NCI-H345 treated with DMSO at 0.1 percent for 48 hours (cell line): Measurements from ENCODE around the gene COL4A2.

Experiments
- DNase-seq: peaks from one replicate; lab custom pipeline; 2025; ENCODE audit not compliant: unreplicated experiment; lab: John Stamatoyannopoulos, UW

COL4A2 gene

DNA sequence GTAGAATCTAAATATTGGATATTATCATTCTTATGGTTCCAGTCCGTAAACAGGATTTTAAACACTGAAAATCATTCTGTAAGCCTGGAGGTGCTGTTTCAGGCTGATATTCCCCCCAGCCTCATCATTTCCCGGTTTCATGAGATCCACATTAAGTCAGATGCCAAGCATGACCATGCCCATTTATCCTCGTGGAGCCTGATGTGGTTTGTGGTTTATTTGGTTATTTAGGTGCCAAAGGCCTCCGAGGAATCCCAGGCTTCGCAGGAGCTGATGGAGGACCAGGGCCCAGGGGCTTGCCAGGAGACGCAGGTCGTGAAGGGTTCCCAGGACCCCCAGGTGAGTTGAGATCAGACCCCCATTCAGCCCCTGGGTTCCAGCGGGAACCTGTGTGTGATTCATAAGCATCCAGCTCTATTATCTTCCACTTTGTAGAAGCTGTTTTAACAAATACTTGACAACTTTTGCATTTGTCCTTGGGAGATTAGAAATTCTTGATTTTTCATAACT is 162.0 kb downstream of the COL4A2 start:
- no peak for DNase-seq

GRCh38 chr13:110469597-110469996 is 162.5 kb downstream of the COL4A2 start:
- no peak for DNase-seq

- no peak for DNase-seq
Measured at GRCh38 chr13:110470272-110471009, 163.4 kb downstream of the COL4A2 start.

- no peak for DNase-seq
Measured at GRCh38 chr13:110471156-110471832, 164.2 kb downstream of the COL4A2 start.

GRCh38 chr13:110471833-110472162 is 164.7 kb downstream of the COL4A2 start:
- DNase-seq, result no peak

DNA sequence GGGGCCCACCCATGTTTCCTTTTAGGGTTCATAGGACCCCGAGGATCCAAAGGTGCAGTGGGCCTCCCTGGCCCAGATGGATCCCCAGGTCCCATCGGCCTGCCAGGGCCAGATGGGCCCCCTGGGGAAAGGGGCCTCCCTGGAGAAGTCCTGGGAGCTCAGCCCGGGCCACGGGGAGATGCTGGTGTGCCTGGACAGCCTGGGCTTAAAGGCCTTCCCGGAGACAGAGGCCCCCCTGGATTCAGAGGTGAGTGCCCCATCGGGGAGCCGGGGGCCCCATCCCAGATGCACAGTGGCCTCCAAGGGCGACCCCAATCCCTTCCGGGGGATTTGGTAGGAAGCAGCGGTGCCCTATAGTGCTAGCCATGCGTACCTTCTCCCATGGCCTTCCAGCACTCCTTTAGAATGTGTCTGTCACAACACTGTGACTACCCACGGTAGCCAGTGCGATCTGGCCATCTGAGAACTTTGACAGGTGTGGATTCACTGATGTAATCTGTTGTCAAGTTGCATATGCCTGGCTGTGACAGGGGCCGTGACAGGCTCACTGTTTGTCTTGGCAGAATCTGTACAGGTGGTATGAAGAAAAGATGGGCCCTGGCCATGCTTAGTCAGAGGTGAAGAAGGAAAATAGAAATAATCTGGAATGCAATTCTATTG is 165.9 kb downstream of the COL4A2 start:
- DNase-seq, result no peak

DNA sequence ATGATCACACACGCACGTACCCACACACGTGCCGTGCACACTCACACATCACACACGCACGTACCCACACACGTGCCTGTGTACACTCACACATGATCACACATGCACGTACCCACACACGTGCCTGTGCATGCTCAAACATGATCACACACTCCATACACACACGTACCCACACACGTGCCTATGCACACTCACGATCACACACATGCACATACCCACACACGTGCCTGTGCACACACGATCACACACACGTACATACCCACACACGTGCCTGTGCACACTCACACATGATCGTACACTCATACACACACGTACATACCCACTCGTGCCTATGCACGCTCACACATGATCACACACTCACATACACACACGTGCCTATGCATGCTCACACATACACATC is 167.6 kb downstream of the COL4A2 start:
- no peak for DNase-seq

- no peak for DNase-seq
Measured at GRCh38 chr13:110475117-110475516, 168.0 kb downstream of the COL4A2 start.

- no peak for DNase-seq
Measured at GRCh38 chr13:110475550-110476219, 168.6 kb downstream of the COL4A2 start.

DNA sequence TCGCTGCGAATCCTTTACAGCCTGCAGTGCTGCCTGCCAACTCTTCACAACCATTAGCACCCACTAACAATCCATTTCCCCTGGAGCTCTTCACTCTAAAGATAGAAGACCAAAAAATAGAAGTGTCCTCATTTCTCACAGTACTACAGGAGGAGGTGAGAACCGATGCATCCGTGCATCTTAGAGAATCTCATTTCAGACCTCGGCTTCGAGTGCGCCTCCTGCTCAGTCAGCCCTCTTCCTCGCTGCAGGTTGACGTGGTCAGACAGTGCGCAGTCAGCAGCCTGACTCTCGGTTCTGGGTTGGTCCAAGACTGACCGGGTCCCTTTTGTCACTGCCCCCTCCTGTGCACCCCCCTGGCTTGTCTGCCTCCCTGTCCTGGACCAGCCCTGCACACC is 169.1 kb downstream of the COL4A2 start:
- no peak for DNase-seq

GRCh38 chr13:110477706-110478245 is 170.7 kb downstream of the COL4A2 start:
- DNase-seq, result no peak

DNA sequence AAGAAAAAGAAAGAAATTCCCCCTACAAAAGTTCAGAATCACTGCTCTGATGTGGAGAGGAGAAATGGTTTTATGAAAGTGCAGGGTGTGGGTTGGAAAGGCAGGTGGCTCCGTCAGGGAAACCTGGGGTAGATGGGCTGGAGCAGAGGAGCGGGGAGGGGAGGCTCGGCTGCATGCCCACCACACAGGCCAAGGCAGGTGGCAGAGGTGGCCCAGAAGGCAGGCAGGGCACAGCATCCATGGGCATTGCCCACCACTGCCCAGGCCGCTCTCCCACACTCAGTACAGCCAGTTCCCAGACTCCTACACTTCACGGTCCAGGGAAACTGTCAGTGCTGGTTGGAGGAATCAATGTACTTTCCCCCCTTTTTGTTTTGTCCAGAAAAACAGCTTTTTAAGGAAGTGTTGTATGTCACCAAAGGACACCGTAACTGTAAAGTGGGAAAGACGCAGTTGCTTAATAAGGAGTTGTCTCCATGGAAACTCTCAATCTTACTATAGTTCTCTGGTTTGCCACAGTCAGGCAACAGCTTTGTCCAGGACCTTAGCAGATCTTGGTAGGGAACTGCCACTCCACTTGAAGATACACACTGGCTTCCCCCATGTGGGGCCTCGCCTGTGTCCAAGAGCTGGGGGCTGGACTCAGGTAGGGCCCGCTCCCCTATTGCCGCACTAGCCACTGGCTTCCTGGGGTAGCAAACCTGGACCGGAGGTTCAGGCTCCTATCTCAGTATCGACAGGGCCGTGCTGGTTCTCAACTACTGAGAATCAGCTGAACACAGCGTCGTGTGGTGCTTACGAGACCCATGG is 171.5 kb downstream of the COL4A2 start:
- DNase-seq, result no peak

- DNase-seq, result no peak
Measured at GRCh38 chr13:110479215-110479545, 172.1 kb downstream of the COL4A2 start.

- DNase-seq, result no peak
Measured at GRCh38 chr13:110479648-110480047, 172.6 kb downstream of the COL4A2 start.

DNA sequence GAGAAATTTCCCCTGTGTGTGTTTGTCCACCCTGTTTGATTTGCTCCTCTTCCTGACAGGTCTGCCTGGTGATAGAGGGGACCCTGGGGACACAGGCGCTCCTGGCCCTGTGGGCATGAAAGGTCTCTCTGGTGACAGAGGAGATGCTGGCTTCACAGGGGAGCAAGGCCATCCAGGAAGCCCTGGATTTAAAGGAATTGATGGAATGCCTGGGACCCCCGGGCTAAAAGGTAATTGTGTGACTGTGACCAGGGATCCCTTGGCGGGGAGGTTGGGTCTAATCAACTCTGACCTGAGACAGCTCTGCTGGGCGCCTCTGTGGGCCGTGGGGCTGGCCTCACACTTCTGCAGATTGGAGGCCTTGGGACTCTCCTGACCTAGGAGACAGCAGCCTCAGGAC is 173.1 kb downstream of the COL4A2 start:
- DNase-seq, result no peak

DNA sequence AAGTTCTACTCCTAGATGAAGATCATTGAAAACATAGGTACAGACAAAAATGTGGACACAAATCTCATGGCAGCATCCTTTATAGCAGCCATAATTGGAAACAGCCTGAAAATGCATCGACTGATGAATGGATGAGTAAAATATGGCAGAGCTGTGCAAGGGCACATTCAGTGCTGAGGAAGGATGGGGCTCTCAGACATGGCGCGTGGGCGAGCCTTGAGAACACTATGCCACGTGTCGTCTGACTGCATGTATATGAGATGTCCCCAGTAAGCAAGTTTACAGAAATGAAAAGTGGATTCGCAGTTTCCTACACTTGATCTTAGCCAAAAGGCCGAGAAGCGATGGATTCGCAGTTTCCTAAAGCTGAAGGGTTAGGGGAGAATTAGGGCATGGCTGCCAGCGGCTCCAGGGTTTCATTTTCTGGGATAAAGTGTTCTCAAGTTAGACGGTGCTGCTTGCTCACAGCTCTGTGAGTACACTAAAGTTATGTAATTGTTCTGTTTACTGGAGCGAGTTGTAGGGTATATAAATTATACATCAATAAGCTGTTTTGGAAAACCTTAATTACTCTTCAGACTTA is 176.4 kb downstream of the COL4A2 start:
- no peak for DNase-seq

DNA sequence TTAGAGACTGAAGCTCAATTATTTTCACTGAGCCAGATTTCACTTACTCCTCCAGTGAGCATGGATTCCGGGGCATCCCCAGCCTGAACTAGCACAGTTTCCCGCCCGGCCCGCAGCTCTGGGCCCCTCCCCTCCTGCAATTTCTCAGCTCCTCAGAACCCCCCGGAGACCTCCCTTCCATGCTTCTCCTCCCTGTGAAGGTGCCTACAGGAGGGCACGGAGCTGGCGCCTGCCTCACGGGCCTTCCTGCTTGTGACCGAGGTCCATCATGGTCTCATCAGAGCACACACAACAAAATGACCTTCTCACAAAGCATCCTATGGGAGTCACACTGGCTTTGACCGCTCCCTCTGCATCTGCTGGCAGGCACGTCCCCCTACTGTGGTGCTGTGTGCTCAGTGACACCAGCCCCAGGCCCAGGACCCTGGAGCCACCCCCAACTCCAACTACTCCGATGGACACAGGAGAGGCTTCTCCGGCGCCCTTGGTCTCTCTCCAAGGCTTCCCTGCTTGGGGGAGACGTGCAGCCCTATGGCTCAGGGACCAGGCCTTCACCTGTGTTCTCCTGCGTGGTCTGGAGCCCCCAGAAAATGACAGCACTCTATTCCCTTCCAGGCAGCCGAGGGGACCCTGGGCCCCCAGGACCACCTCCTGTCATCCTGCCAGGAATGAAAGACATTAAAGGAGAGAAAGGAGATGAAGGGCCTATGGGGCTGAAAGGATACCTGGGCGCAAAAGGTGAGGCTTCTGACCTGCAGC is 177.4 kb downstream of the COL4A2 start:
- no peak for DNase-seq

DNA sequence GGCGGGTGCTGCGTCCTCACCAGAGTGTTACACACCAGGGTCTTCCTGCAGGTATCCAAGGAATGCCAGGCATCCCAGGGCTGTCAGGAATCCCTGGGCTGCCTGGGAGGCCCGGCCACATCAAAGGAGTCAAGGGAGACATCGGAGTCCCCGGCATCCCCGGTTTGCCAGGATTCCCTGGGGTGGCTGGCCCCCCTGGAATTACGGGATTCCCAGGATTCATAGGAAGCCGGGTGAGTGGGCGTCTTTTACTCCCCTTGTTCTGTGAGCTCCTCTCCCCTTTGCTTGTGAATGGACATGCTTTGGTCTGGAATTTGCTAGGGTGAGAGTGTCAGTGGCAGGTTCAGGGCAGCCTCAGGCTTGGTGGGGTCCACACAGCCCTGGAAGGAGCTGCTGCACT is 178.5 kb downstream of the COL4A2 start:
- DNase-seq, result no peak

GRCh38 chr13:110486061-110486715 is 179.1 kb downstream of the COL4A2 start:
- DNase-seq, result no peak
